Spleen (tissue), 7 donors: ENCODE results near the gene GSTA5.
"Not testable (repeated sequence)": the region's sequence is repeated elsewhere in the genome, so short reads cannot be mapped to it uniquely, and the experiment has no call there.

Source experiments
- POLR2A ChIP-seq, 3 donors: fragments of 450-650 bp; IDR thresholded peaks; one replicate each; pipeline ENCODE4 v1.5.1; 2017; ENCODE audit warnings: antibody characterized with exemption in 3 of 3, mild to moderate bottlenecking in 1 of 3
- POLR2AphosphoS5 ChIP-seq, 3 donors: sonication (generic); formaldehyde crosslinking; IDR thresholded peaks; one replicate each; pipeline ENCODE4 v1.5.1; 2017; ENCODE audit warnings: antibody characterized with exemption in 3 of 3
- TF ChIP-seq, protein P1 (sequence below), 11 experiments: fragments of 200-600 bp in 7 of 11; fragments of 450-650 bp in 4 of 11; sonication (generic) in 4 of 11; IDR thresholded peaks in 8 of 11; conservative IDR thresholded peaks in 3 of 11; 1 replicate in 7 of 11; 2 replicates in 4 of 11; pipeline versions ENCODE4 v1.4.0 to v1.8.0; 2016 to 2021; ENCODE audit warnings: antibody characterized with exemption in 11 of 11, inconsistent platforms in 4 of 11, mild to moderate bottlenecking in 1 of 11
- donor health status: DM: no; HTN: no; CAD: no; lungs with moderate emphysema.
- donor health status: DM: no; HTN: no; CAD: no.
- donor health status: DM: no; HTN: no; CAD: no.

DNA sequence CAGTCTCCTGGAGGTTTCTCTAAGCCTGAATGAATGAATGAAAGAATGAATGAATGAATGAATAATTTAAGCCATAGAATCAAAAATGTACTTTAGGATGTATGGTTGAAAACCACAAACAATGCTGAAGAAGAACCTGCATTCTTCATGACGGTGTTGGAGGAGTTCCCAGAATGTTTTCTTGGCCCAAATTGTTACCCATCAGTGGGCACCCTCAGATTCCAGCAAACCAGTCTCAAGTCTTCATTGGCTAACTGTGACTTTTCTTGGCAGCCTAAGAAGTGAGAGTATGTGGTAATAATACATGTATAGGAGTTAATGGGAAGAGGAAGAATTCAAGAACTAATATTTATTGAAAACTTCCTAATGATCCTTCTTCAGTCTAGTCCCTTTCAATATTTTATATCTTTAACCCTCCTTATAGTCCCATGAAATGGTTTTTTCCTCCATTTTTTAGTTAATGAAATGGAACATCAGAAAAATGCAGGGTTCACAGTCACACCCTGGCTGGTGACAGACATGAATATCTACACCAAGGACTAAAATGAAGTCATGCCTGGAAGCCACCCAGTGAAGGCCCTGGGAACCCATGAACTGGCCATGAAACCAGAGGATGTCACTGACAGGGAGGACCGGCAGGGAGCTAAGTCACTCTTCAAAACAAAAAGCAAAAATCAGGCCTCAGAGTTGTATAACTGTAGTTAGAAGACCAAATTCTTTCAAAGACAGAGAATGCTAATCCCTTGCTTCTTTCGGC lies 29.9 kb upstream of the GSTA5 start:
- TF ChIP-seq, protein P1, sequence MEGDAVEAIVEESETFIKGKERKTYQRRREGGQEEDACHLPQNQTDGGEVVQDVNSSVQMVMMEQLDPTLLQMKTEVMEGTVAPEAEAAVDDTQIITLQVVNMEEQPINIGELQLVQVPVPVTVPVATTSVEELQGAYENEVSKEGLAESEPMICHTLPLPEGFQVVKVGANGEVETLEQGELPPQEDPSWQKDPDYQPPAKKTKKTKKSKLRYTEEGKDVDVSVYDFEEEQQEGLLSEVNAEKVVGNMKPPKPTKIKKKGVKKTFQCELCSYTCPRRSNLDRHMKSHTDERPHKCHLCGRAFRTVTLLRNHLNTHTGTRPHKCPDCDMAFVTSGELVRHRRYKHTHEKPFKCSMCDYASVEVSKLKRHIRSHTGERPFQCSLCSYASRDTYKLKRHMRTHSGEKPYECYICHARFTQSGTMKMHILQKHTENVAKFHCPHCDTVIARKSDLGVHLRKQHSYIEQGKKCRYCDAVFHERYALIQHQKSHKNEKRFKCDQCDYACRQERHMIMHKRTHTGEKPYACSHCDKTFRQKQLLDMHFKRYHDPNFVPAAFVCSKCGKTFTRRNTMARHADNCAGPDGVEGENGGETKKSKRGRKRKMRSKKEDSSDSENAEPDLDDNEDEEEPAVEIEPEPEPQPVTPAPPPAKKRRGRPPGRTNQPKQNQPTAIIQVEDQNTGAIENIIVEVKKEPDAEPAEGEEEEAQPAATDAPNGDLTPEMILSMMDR (IDR thresholded peaks at IDR 0.05 in 8 of 11, conservative IDR thresholded peaks at IDR 0.05 in 3 of 11), result not testable (repeated sequence)
- TF ChIP-seq POLR2AphosphoS5, POLR2A (IDR thresholded peaks at IDR 0.05): not testable (repeated sequence)
